ENCODE data around the gene MB.

DNA sequence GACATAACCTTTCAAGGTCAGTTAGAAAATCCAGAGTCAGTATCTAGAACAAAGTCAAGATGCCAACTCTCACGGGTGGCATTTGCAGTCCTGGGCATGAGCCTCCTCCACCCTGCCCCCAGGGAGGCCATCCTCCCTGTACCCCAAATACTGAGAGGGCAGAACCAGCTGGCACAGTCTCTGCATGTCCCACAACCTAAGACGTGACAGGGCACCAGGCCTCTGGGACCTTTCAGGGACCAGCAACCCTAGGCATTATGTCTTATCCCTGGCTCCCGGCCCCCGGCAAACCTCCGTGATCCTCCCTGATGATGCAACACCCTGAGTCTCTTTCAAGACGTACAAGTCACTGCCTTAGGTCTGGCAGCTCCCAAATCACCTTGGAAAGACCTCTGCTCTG, 2.0 kb downstream of the MB start:
- TF ChIP-seq POLR2A (IDR thresholded peaks at IDR 0.05) (no peak), CTCF (IDR thresholded peaks at IDR 0.05) (no peak)
